IPS-NIHi7 (cell line): ENCODE data around the gene ICAM2.
"Not testable (repeated sequence)": the region's sequence is repeated elsewhere in the genome, so short reads cannot be mapped to it uniquely, and the experiment has no call there.

Source experiments
- DNase-seq: peaks from one replicate; pipeline ENCODE4 v3.0.0; 2012; ENCODE audit warnings: mixed read lengths; ENCODE audit errors: extremely low spot score

ICAM2 gene

GRCh38 chr17:63997341-63998048 is 22.9 kb downstream of the ICAM2 start:
- DNase-seq: no peak

DNA sequence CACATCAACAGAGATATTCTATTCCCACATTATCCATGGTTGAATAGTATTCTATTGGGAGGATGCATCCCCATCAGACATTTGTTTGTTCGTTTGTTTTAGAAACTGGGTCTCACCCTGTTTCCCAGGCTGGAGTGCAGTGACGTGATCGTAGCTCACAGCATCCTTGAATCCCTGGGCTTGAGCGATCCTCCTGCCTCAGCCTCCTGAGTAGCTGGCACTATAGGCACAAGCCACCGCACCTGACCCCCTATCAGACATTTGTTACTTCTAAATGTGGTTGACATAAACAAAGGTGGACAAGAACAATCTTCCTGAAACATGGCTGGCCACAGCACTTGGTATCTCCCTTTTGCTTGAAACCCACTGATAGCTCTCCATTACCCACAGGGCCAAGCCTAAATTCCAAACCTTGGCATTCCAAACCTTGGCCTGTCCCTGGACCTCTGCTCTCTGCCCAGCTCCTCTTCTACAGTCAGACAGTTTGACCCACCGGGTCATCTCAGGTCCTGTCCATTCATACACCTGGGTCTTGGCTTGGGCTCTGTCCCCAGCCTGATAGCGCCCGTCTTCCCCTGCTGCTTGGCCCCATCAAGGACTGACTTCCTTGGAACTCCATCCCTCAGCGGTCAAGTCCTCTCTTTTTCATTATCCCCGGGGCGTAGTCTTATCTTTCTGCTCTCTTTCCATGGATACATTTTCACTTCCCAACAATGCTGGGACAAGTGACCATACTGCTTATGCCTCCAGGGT is 23.8 kb downstream of the ICAM2 start:
- no peak for DNase-seq

DNA sequence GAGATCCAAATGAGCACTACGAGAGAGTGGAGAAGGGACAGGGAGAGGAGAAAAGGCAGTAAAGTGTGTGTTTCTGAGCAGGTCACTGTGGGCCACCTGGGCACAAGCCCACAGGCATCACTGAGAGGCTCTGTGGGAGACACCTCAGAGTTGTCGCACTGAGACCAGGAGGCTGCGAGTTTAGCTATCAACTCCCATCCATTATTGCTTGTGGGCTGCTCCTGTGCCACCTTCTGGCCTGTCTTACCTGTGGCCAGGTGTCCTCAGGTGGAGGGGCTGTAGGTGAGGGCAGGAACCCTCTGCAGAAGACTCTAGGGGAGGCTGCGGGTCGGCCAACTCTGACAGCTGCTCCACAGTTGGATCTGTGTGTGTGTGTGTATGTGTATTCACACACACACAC is 24.8 kb downstream of the ICAM2 start:
- no peak for DNase-seq

- no peak for DNase-seq
These were observed 27.0 kb downstream of the ICAM2 start for GRCh38 chr17:63993368-63993985.

GRCh38 chr17:63991611-63992010 is 28.8 kb downstream of the ICAM2 start:
- no peak for DNase-seq

- no peak for DNase-seq
These were observed 30.6 kb downstream of the ICAM2 start for GRCh38 chr17:63989622-63990345.

- DNase-seq: no peak
These were observed 31.5 kb downstream of the ICAM2 start for GRCh38 chr17:63988741-63989621.

DNA sequence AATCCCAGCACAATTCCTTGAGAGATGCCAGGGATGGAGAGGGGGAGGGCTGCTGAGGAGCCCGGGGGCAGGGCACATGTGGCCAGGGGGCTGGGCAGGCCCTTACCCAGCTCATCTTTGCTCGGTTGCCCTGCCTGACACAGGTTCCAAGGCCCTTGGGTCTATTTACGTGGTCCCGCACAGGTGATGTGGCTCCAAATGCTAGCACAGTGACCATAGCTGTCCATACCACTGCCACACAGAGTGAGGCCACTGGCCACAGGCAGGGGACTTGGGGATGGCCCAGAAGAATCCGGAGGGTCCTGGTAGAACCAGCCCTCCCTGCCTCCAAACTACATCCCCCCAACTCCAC is 32.3 kb downstream of the ICAM2 start:
- DNase-seq: no peak

- DNase-seq: no peak
These were observed 33.0 kb downstream of the ICAM2 start for GRCh38 chr17:63987221-63988126.

DNA sequence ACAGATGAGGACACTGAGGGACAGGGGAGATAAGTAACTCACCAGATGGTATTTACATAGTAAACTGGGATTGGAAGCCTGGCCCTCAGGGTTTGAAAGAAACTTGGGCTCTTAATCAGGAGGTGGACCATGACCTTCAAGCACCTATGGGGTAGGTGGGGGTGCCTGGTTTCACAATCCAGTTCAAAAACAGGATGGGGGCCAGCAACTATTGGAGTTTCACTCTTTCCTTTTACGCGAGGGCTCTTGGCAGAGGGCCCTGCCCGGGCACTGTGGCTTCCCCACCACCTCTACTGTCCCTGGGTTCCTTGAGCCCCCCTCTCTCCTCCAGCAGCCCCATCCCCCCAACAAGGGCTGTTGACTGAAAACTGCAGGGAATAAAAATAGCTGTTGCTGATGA is 33.6 kb downstream of the ICAM2 start:
- DNase-seq: no peak

DNA sequence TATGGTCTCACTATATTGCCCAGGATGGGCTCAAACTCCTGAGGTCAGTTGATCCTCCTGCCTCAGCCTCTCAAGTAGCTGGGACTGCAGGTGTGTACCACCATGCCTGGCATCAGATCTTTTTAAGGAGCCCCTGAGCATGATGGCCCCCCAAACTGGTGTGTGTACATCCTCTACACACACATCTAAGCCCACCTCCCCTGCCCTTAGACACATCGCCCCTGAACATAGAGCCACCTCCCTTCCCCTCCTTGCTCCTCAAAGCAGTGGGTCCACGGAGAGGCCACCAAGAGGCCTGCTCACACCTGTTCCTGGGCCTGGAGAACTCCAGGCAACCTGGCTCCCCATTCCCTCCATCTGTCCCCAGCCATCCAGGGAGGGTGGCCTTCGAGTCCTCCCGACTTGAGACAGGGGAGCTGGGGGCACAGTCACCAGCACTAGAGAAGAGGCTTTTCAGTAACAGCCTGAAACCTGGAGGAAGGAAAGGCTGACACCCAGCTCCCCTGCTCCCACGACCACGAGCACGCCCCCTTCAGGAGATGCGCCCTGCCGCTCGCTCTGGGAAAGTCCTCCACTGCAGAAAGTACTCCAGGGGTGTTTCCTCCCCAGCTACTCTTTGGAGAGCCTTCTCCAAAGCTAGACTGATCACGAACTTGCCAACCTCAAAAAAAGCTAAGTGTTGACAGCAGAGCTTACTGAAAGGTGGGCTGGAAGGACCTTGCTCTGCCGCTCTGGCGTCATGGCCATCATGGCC is 34.9 kb downstream of the ICAM2 start:
- DNase-seq: no peak

- no peak for DNase-seq
These were observed 35.6 kb downstream of the ICAM2 start for GRCh38 chr17:63984651-63985386.

DNA sequence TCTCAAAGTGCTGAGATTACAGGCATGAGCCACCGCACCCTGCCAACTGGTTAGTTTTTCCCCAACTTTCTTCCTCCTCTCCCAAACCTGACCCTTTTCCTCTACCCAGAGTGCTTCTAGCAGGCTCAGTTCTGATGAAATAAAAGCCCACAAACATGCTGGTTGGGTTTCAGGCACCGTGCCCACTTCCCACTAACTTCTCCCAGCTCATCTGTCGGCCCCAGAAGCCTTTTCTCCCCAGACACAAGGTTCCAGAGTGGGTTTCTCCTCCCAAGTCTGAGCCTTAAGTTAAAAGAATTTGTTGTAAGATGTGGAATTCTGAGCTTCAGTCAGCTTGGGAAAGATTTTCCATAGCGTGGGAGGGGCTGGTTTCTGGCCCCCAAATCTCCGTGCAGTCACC is 36.2 kb downstream of the ICAM2 start:
- DNase-seq: no peak

DNA sequence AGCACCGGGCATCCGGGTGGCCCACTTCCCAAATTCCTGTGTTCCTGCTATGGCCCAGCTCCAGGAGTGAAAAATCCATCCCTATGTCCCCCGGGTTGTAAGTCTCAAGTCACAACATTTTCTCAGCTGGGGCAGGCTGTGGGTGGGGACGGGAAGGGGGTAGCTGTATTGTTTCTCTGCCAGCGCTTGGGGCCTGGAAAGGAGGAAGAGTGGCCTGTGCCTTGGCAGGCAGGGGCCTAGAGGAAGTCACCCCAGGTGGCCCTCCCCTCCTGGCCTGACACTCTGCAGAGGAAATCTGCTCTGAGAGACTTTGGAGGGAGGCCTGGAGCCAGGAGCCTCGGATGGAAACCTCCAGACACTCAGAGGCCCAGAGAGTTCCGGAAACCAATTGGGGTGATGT is 37.1 kb downstream of the ICAM2 start:
- no peak for DNase-seq

- not testable (repeated sequence) for DNase-seq
These were observed 37.8 kb downstream of the ICAM2 start for GRCh38 chr17:63982641-63983040.

DNA sequence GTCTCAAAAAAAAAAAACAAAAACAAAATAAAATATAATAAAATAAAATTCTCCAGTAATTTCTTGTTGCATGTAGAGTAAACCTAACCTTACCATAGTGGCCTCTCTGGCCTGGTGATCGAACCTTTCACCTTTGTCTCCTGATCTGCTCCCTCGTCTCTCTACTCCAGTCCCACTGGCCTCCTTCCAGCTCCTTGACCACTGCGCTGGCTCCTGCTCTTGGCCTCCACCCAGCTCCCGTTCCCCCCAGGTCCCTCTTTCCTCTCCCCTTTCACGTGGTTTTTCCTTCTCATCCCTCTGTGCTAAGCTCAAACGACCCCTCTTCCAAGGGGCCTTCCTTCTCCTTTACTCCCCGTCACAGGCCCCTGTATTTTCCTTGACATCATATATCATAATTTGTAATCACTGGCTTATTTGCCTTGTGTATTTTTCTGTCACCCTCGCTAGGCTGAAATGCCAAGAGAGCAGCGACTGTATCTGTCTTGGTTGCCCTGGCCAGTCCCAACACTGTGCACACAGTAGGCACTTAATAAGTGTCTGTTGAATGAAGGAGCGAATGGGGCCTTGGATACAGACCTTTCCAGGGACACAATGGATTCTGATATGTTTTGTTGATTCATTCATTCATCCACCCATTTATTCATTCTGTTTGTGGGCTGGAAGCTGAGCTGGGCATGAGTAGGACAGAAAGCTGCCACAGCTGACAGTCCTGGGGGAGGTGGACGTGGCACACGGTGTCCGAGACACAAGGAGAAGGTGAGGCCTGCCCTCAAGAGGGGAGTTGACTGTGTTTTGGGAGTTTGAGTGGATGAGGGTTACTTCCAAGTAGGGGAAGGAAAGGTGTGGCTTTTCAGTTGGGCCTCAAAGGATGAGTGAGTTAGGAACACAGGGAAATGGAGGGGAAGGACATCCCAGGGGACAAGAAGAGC is 41.9 kb downstream of the ICAM2 start:
- DNase-seq: no peak

- no peak for DNase-seq
These were observed 43.7 kb downstream of the ICAM2 start for GRCh38 chr17:63976702-63977101.
